Skeletal muscle satellite cell (primary cell): ENCODE results near the gene KBTBD12.

Source experiments
- H3K27me3 ChIP-seq: 2 replicates; pipeline ENCODE4 v1.7.0; 2013; ENCODE audit warnings: low read length; ENCODE audit not compliant: control insufficient read depth, insufficient read depth
- H3K36me3 ChIP-seq: 2 replicates; pipeline ENCODE4 v1.7.0; 2013; ENCODE audit warnings: mild to moderate bottlenecking, control low read depth, low read length; ENCODE audit not compliant: insufficient read depth
- H3K4me1 ChIP-seq: 2 replicates; pipeline ENCODE4 v1.7.0; 2013; ENCODE audit warnings: low read length; ENCODE audit not compliant: control insufficient read depth, insufficient read depth
- H3K4me2 ChIP-seq: 2 replicates; pipeline ENCODE4 v1.7.0; 2013; ENCODE audit warnings: mild to moderate bottlenecking, low read length
- H3K4me3 ChIP-seq: 2 replicates; pipeline ENCODE4 v1.7.0; 2013; ENCODE audit warnings: low read length
- H3K9ac ChIP-seq: 2 replicates; pipeline ENCODE4 v1.7.0; 2013; ENCODE audit warnings: mild to moderate bottlenecking, low read depth, low read length, moderate library complexity
- H3K9me3 ChIP-seq: replicated peaks from 2 replicates; pipeline ENCODE4 v1.7.0; 2013; ENCODE audit warnings: mild to moderate bottlenecking, control low read depth, low read length

KBTBD12 gene

GRCh38 chr3:127955728-127956127 is 40.7 kb downstream of the KBTBD12 start:
- no peaks in the 10 kb centered on the region for H3K36me3 ChIP-seq
- no peaks in the 10 kb centered on the region for H3K9me3 ChIP-seq
- no peak overlapping the region for H3K9ac ChIP-seq

GRCh38 chr3:127959041-127959440 is 44.0 kb downstream of the KBTBD12 start:
- Histone ChIP-seq H3K27me3 (no peaks in the 10 kb centered on the region), H3K4me2 (no peak overlapping the region), H3K9me3 (no peaks in the 10 kb centered on the region), H3K36me3 (no peaks in the 10 kb centered on the region), H3K4me1 (no peaks in the 10 kb centered on the region), H3K9ac (no peak overlapping the region), H3K4me3 (no peak overlapping the region)

More at GRCh38 chr3:127955728-127956127, 40.7 kb downstream of the KBTBD12 start:
- no peak overlapping the region for H3K4me2 ChIP-seq
- H3K4me1 ChIP-seq, result peaks cover 5% of the 10 kb centered on the region
- H3K27me3 ChIP-seq, result no peaks in the 10 kb centered on the region
- H3K4me3 ChIP-seq, result no peak overlapping the region

- Histone ChIP-seq H3K36me3 (no peaks in the 10 kb centered on the region), H3K27me3 (no peaks in the 10 kb centered on the region), H3K9ac (no peak overlapping the region), H3K4me3 (no peak overlapping the region), H3K4me2 (no peak overlapping the region), H3K4me1 (no peaks in the 10 kb centered on the region), H3K9me3 (no peaks in the 10 kb centered on the region)
These were observed 44.8 kb downstream of the KBTBD12 start for GRCh38 chr3:127959873-127960272.

GRCh38 chr3:127960421-127960965 is 45.5 kb downstream of the KBTBD12 start:
- no peaks in the 10 kb centered on the region for H3K36me3 ChIP-seq
- no peak overlapping the region for H3K4me3 ChIP-seq
- H3K27me3 ChIP-seq, result peaks cover 4% of the 10 kb centered on the region
- H3K4me2 ChIP-seq, result no peak overlapping the region
- no peak overlapping the region for H3K9ac ChIP-seq
- no peaks in the 10 kb centered on the region for H3K9me3 ChIP-seq
- no peaks in the 10 kb centered on the region for H3K4me1 ChIP-seq

GRCh38 chr3:127961124-127961523 is 46.1 kb downstream of the KBTBD12 start:
- no peak overlapping the region for H3K4me3 ChIP-seq
- peaks cover 10% of the 10 kb centered on the region for H3K27me3 ChIP-seq
- H3K9me3 ChIP-seq, result no peaks in the 10 kb centered on the region
- H3K4me2 ChIP-seq, result no peak overlapping the region
- no peak overlapping the region for H3K9ac ChIP-seq
- no peaks in the 10 kb centered on the region for H3K4me1 ChIP-seq
- H3K36me3 ChIP-seq, result no peaks in the 10 kb centered on the region

- no peaks in the 10 kb centered on the region for H3K36me3 ChIP-seq
- peaks cover 18% of the 10 kb centered on the region for H3K27me3 ChIP-seq
- H3K4me2 ChIP-seq, result no peak overlapping the region
- no peaks in the 10 kb centered on the region for H3K4me1 ChIP-seq
- H3K4me3 ChIP-seq, result no peak overlapping the region
- no peak overlapping the region for H3K9ac ChIP-seq
- H3K9me3 ChIP-seq, result no peaks in the 10 kb centered on the region
These were observed 46.9 kb downstream of the KBTBD12 start for GRCh38 chr3:127961963-127962362.

- Histone ChIP-seq H3K4me2 (no peak overlapping the region), H3K4me1 (no peaks in the 10 kb centered on the region), H3K4me3 (no peak overlapping the region), H3K9ac (no peak overlapping the region), H3K27me3 (peaks cover 27% of the 10 kb centered on the region), H3K9me3 (no peaks in the 10 kb centered on the region), H3K36me3 (no peaks in the 10 kb centered on the region)
These were observed 47.9 kb downstream of the KBTBD12 start for GRCh38 chr3:127962937-127963336.

GRCh38 chr3:127964053-127964452 is 49.0 kb downstream of the KBTBD12 start:
- peaks cover 34% of the 10 kb centered on the region for H3K27me3 ChIP-seq
- H3K9ac ChIP-seq, result no peak overlapping the region
- H3K9me3 ChIP-seq, result no peaks in the 10 kb centered on the region
- no peaks in the 10 kb centered on the region for H3K36me3 ChIP-seq
- H3K4me3 ChIP-seq, result no peak overlapping the region
- H3K4me2 ChIP-seq, result no peak overlapping the region
- H3K4me1 ChIP-seq, result no peaks in the 10 kb centered on the region

GRCh38 chr3:127964816-127965215 is 49.8 kb downstream of the KBTBD12 start:
- Histone ChIP-seq H3K9me3 (no peaks in the 10 kb centered on the region), H3K4me1 (no peaks in the 10 kb centered on the region), H3K4me2 (no peak overlapping the region), H3K4me3 (no peak overlapping the region), H3K9ac (no peak overlapping the region), H3K36me3 (no peaks in the 10 kb centered on the region), H3K27me3 (peaks cover 40% of the 10 kb centered on the region)

GRCh38 chr3:127967316-127967715 is 52.3 kb downstream of the KBTBD12 start:
- Histone ChIP-seq H3K27me3 (peaks cover 49% of the 10 kb centered on the region), H3K9ac (no peak overlapping the region), H3K4me1 (no peaks in the 10 kb centered on the region), H3K36me3 (no peaks in the 10 kb centered on the region), H3K4me3 (no peak overlapping the region), H3K4me2 (no peak overlapping the region), H3K9me3 (no peaks in the 10 kb centered on the region)

- Histone ChIP-seq H3K27me3 (peaks cover 65% of the 10 kb centered on the region), H3K9me3 (no peaks in the 10 kb centered on the region), H3K4me2 (no peak overlapping the region), H3K36me3 (no peaks in the 10 kb centered on the region), H3K4me1 (no peaks in the 10 kb centered on the region), H3K9ac (no peak overlapping the region), H3K4me3 (no peak overlapping the region)
These were observed 56.0 kb downstream of the KBTBD12 start for GRCh38 chr3:127970966-127971592.

GRCh38 chr3:127974226-127974625 is 59.2 kb downstream of the KBTBD12 start:
- Histone ChIP-seq H3K4me2 (no peak overlapping the region), H3K9me3 (no peaks in the 10 kb centered on the region), H3K4me1 (no peaks in the 10 kb centered on the region), H3K36me3 (no peaks in the 10 kb centered on the region), H3K27me3 (peaks cover 59% of the 10 kb centered on the region), H3K9ac (no peak overlapping the region), H3K4me3 (no peak overlapping the region)
